GM23248 (cell line): ENCODE measurements around the gene NUP205.

Experiments used
- EZH2 ChIP-seq: fragments of 200-600 bp; sonication (generic); IDR thresholded peaks from 2 replicates; pipeline ENCODE4 v1.6.1; 2018; ENCODE audit warnings: antibody characterized with exemption, mild to moderate bottlenecking; ENCODE audit not compliant: insufficient read depth, poor library complexity, severe bottlenecking
- EZH2phosphoT487 ChIP-seq: fragments of 200-600 bp; sonication (generic); IDR thresholded peaks from 2 replicates; pipeline ENCODE4 v1.6.1; 2018; ENCODE audit warnings: antibody characterized with exemption, moderate library complexity, mild to moderate bottlenecking, low read depth; ENCODE audit not compliant: insufficient read depth

- TF ChIP-seq EZH2phosphoT487 (no peak), EZH2 (no peak)
Observed at GRCh38 chr7:135687466-135687865, 129.7 kb downstream of the NUP205 start.
